Activated CD4-positive, alpha-beta T cell treated with anti-CD3 and anti-CD28 coated beads, Interleukin-2, amount 10 ng/mL, durations not matched to agents 7 days and 5 days (primary cell): Measurements from ENCODE around the gene LSAMP. TPM values are rescaled to one million over a fixed set of nuclear protein-coding genes. Genes with fewer than 3 reads are reported as not detected.

ENCODE experiments used
- CTCF ChIA-PET: fragments of 350-600 bp; sonication (Branson Sonifier 250); formaldehyde crosslinking; loops from one replicate; lab custom pipeline; 2021; ENCODE audit warnings: antibody characterized with exemption; lab: Charles Lee
- POLR2A ChIA-PET: fragments of 350-600 bp; sonication (Branson Sonifier 250); formaldehyde crosslinking; loops from one replicate; lab custom pipeline; 2021; ENCODE audit warnings: antibody characterized with exemption; lab: Charles Lee
- DNase-seq: peaks from one replicate; pipeline ENCODE4 v3.0.0-alpha.2; 2020
- H3K27ac Mint-ChIP-seq: one replicate; pipeline ENCODE4 v1.8.0; 2021; ENCODE audit warnings: mild to moderate bottlenecking, moderate library complexity, mixed read lengths
- H3K27me3 Mint-ChIP-seq: one replicate; pipeline ENCODE4 v1.8.0; 2021; ENCODE audit warnings: mixed read lengths
- H3K36me3 Mint-ChIP-seq: one replicate; pipeline ENCODE4 v1.8.0; 2021; ENCODE audit warnings: low read depth, mixed read lengths
- H3K4me1 Mint-ChIP-seq: one replicate; pipeline ENCODE4 v1.8.0; 2021; ENCODE audit warnings: mixed read lengths
- H3K4me3 Mint-ChIP-seq: one replicate; pipeline ENCODE4 v1.8.0; 2021; ENCODE audit warnings: mild to moderate bottlenecking, moderate library complexity, mixed read lengths
- H3K9me3 Mint-ChIP-seq: one replicate; pipeline ENCODE4 v1.8.0; 2021; ENCODE audit warnings: mixed read lengths
- total RNA-seq, 2 experiments: library from RNA; stranded (reverse); gene quantifications; one replicate each; pipeline ENCODE4 v1.2.3, GENCODE V29; 2021

LSAMP gene
- total RNA-seq, 2 experiments from 2014 or later: not detected

- POLR2A ChIA-PET: no interaction called here
- DNase-seq: no peak
- CTCF ChIA-PET: no interaction called here
Measured at GRCh38 chr3:116423374-116423773, 21.9 kb downstream of the LSAMP start.

GRCh38 chr3:116417151-116417550, 28.1 kb downstream of the LSAMP start:
- DNase-seq: no peak
- H3K27me3 Mint-ChIP-seq: no peaks in the 10 kb centered on the region
- POLR2A ChIA-PET: no interaction called here
- H3K4me1 Mint-ChIP-seq: no peaks in the 10 kb centered on the region
- no peak overlapping the region for H3K4me3 Mint-ChIP-seq
- H3K9me3 Mint-ChIP-seq: peaks cover 6% of the 10 kb centered on the region
- no peaks in the 10 kb centered on the region for H3K36me3 Mint-ChIP-seq
- CTCF ChIA-PET: no interaction called here
- no peak overlapping the region for H3K27ac Mint-ChIP-seq

More at GRCh38 chr3:116423374-116423773, 21.9 kb downstream of the LSAMP start:
- Mint-ChIP-seq H3K27me3 (no peaks in the 10 kb centered on the region), H3K4me3 (no peak overlapping the region), H3K4me1 (no peaks in the 10 kb centered on the region), H3K9me3 (peaks cover 6% of the 10 kb centered on the region), H3K27ac (no peak overlapping the region), H3K36me3 (no peaks in the 10 kb centered on the region)

GRCh38 chr3:116413319-116413718, 32.0 kb downstream of the LSAMP start:
- POLR2A ChIA-PET: no interaction called here
- no peak for DNase-seq
- H3K4me3 Mint-ChIP-seq: no peak overlapping the region

GRCh38 chr3:116408473-116408872, 36.8 kb downstream of the LSAMP start:
- H3K4me1 Mint-ChIP-seq: no peaks in the 10 kb centered on the region
- POLR2A ChIA-PET: no interaction called here
- CTCF ChIA-PET: no interaction called here

More at GRCh38 chr3:116413319-116413718, 32.0 kb downstream of the LSAMP start:
- Mint-ChIP-seq H3K27me3 (no peaks in the 10 kb centered on the region), H3K27ac (no peak overlapping the region), H3K36me3 (no peaks in the 10 kb centered on the region), H3K9me3 (no peaks in the 10 kb centered on the region), H3K4me1 (no peaks in the 10 kb centered on the region)
- CTCF ChIA-PET: no interaction called here

GRCh38 chr3:116405231-116405630, 40.1 kb downstream of the LSAMP start:
- no peak for DNase-seq
- no peaks in the 10 kb centered on the region for H3K9me3 Mint-ChIP-seq
- H3K36me3 Mint-ChIP-seq: no peaks in the 10 kb centered on the region
- ChIA-PET POLR2A (no interaction called here), CTCF (no interaction called here)
- no peaks in the 10 kb centered on the region for H3K4me1 Mint-ChIP-seq
- H3K27me3 Mint-ChIP-seq: no peaks in the 10 kb centered on the region
- no peak overlapping the region for H3K27ac Mint-ChIP-seq
- H3K4me3 Mint-ChIP-seq: no peak overlapping the region

More at GRCh38 chr3:116408473-116408872, 36.8 kb downstream of the LSAMP start:
- H3K4me3 Mint-ChIP-seq: no peak overlapping the region
- H3K27me3 Mint-ChIP-seq: no peaks in the 10 kb centered on the region
- no peak for DNase-seq
- no peaks in the 10 kb centered on the region for H3K36me3 Mint-ChIP-seq
- no peak overlapping the region for H3K27ac Mint-ChIP-seq
- H3K9me3 Mint-ChIP-seq: no peaks in the 10 kb centered on the region

GRCh38 chr3:116399701-116400226, 45.5 kb downstream of the LSAMP start:
- no peak for DNase-seq
- POLR2A ChIA-PET: no interaction called here
- Mint-ChIP-seq H3K27me3 (no peaks in the 10 kb centered on the region), H3K4me3 (no peak overlapping the region), H3K27ac (no peak overlapping the region), H3K9me3 (no peaks in the 10 kb centered on the region), H3K36me3 (no peaks in the 10 kb centered on the region), H3K4me1 (no peaks in the 10 kb centered on the region)
- CTCF ChIA-PET: no interaction called here

GRCh38 chr3:116394365-116394764, 50.9 kb downstream of the LSAMP start:
- CTCF ChIA-PET: no interaction called here
- POLR2A ChIA-PET: no interaction called here
- DNase-seq: no peak
- Mint-ChIP-seq H3K4me3 (no peak overlapping the region), H3K4me1 (no peaks in the 10 kb centered on the region), H3K27ac (no peak overlapping the region), H3K36me3 (no peaks in the 10 kb centered on the region), H3K27me3 (no peaks in the 10 kb centered on the region), H3K9me3 (peaks cover 7% of the 10 kb centered on the region)

GRCh38 chr3:116393199-116393598, 52.1 kb downstream of the LSAMP start:
- H3K27ac Mint-ChIP-seq: no peak overlapping the region
- no peak for DNase-seq
- no peak overlapping the region for H3K4me3 Mint-ChIP-seq
- no peaks in the 10 kb centered on the region for H3K27me3 Mint-ChIP-seq
- ChIA-PET POLR2A (no interaction called here), CTCF (no interaction called here)
- H3K36me3 Mint-ChIP-seq: no peaks in the 10 kb centered on the region
- peaks cover 7% of the 10 kb centered on the region for H3K9me3 Mint-ChIP-seq
- H3K4me1 Mint-ChIP-seq: no peaks in the 10 kb centered on the region

GRCh38 chr3:116392291-116392690, 53.0 kb downstream of the LSAMP start:
- CTCF ChIA-PET: no interaction called here
- POLR2A ChIA-PET: no interaction called here
- H3K36me3 Mint-ChIP-seq: no peaks in the 10 kb centered on the region

GRCh38 chr3:116391296-116392201, 53.7 kb downstream of the LSAMP start:
- Mint-ChIP-seq H3K9me3 (peaks cover 7% of the 10 kb centered on the region), H3K27me3 (no peaks in the 10 kb centered on the region), H3K27ac (no peak overlapping the region), H3K4me1 (no peaks in the 10 kb centered on the region), H3K36me3 (no peaks in the 10 kb centered on the region), H3K4me3 (no peak overlapping the region)
- ChIA-PET CTCF (no interaction called here), POLR2A (no interaction called here)
- no peak for DNase-seq

More at GRCh38 chr3:116392291-116392690, 53.0 kb downstream of the LSAMP start:
- no peak for DNase-seq
- Mint-ChIP-seq H3K27ac (no peak overlapping the region), H3K27me3 (no peaks in the 10 kb centered on the region), H3K9me3 (peaks cover 7% of the 10 kb centered on the region), H3K4me1 (no peaks in the 10 kb centered on the region), H3K4me3 (no peak overlapping the region)

- H3K36me3 Mint-ChIP-seq: no peaks in the 10 kb centered on the region
- no peaks in the 10 kb centered on the region for H3K27me3 Mint-ChIP-seq
- no peaks in the 10 kb centered on the region for H3K4me1 Mint-ChIP-seq
- H3K4me3 Mint-ChIP-seq: no peak overlapping the region
- CTCF ChIA-PET: no interaction called here
- POLR2A ChIA-PET: no interaction called here
- H3K9me3 Mint-ChIP-seq: peaks cover 7% of the 10 kb centered on the region
- no peak overlapping the region for H3K27ac Mint-ChIP-seq
- DNase-seq: no peak
Measured at GRCh38 chr3:116390318-116390717, 55.0 kb downstream of the LSAMP start.

GRCh38 chr3:116388867-116389385, 56.4 kb downstream of the LSAMP start:
- ChIA-PET POLR2A (no interaction called here), CTCF (no interaction called here)
- Mint-ChIP-seq H3K27ac (no peak overlapping the region), H3K27me3 (no peaks in the 10 kb centered on the region), H3K36me3 (no peaks in the 10 kb centered on the region), H3K9me3 (peaks cover 6% of the 10 kb centered on the region), H3K4me1 (no peaks in the 10 kb centered on the region), H3K4me3 (no peak overlapping the region)
- no peak for DNase-seq

GRCh38 chr3:116386168-116386567, 59.1 kb downstream of the LSAMP start:
- no peak for DNase-seq
- H3K4me1 Mint-ChIP-seq: no peaks in the 10 kb centered on the region
- H3K27ac Mint-ChIP-seq: no peak overlapping the region
- H3K9me3 Mint-ChIP-seq: peaks cover 5% of the 10 kb centered on the region
- ChIA-PET POLR2A (no interaction called here), CTCF (no interaction called here)
- H3K27me3 Mint-ChIP-seq: no peaks in the 10 kb centered on the region
- no peaks in the 10 kb centered on the region for H3K36me3 Mint-ChIP-seq
- H3K4me3 Mint-ChIP-seq: no peak overlapping the region
